ENCODE results near the gene CDK15.

DNA sequence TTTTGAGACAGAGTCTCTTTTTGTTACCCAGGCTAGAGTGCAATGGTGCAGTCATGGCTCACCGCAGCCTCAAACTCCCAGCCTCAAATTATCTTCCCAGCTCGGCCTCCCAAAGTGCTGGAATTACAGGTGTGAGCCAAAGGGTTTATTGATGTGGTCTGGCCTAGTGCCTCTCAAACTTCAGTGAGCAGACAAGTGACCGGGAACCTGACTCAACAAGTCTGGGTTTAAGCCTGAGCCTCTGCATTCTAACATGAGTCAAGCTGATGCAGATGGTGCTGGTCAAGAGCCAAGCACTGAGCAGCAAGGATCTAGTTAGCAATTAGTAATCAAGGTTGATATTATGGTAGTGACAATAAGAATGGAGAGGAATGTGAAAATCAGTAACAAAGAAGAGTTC is 21.3 kb downstream of the CDK15 start:
- TF ChIP-seq, protein P1, sequence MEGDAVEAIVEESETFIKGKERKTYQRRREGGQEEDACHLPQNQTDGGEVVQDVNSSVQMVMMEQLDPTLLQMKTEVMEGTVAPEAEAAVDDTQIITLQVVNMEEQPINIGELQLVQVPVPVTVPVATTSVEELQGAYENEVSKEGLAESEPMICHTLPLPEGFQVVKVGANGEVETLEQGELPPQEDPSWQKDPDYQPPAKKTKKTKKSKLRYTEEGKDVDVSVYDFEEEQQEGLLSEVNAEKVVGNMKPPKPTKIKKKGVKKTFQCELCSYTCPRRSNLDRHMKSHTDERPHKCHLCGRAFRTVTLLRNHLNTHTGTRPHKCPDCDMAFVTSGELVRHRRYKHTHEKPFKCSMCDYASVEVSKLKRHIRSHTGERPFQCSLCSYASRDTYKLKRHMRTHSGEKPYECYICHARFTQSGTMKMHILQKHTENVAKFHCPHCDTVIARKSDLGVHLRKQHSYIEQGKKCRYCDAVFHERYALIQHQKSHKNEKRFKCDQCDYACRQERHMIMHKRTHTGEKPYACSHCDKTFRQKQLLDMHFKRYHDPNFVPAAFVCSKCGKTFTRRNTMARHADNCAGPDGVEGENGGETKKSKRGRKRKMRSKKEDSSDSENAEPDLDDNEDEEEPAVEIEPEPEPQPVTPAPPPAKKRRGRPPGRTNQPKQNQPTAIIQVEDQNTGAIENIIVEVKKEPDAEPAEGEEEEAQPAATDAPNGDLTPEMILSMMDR (IDR thresholded peaks at IDR 0.05), result no peak
- TF ChIP-seq POLR2A (IDR thresholded peaks at IDR 0.05), result no peak
